ENCODE data around the gene AVPR2. TPM values are rescaled to one million over a fixed set of nuclear protein-coding genes. Genes with fewer than 3 reads are reported as not detected.

Gene AVPR2
- total and polyA plus RNA-seq, 9 of the 15 experiments (the other 6 are each of a cell fraction or from before 2014, with no cell fraction given): not detected

GRCh38 chrX:153900831-153901752, 3.4 kb upstream of the AVPR2 start (continued):
- TF ChIP-seq, protein P1, sequence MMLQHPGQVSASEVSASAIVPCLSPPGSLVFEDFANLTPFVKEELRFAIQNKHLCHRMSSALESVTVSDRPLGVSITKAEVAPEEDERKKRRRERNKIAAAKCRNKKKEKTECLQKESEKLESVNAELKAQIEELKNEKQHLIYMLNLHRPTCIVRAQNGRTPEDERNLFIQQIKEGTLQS (IDR thresholded peaks at IDR 0.05): peak; percentile 43; the same call in 1 of the 2 replicates
- TF ChIP-seq, protein P1 (CRISPR knock-in tag; conservative IDR thresholded peaks at IDR 0.05): no peak
- TF ChIP-seq RREB1 (CRISPR knock-in tag; IDR thresholded peaks at IDR 0.05) (no peak), CHD2 (IDR thresholded peaks at IDR 0.05; ENCODE audit: low read depth, low read length) (no peak), ZBTB1 (CRISPR knock-in tag; IDR thresholded peaks at IDR 0.05; ENCODE audit: borderline replicate concordance, low read depth) (no peak), NONO (IDR thresholded peaks at IDR 0.05; ENCODE audit: low read depth in 2 of 2, low read length in 1 of 2) (0 out of 4 replicates have a peak, but pooled peaks of 1 of the 2 experiments have one; percentile 17)
- TF ChIP-seq, protein P2, sequence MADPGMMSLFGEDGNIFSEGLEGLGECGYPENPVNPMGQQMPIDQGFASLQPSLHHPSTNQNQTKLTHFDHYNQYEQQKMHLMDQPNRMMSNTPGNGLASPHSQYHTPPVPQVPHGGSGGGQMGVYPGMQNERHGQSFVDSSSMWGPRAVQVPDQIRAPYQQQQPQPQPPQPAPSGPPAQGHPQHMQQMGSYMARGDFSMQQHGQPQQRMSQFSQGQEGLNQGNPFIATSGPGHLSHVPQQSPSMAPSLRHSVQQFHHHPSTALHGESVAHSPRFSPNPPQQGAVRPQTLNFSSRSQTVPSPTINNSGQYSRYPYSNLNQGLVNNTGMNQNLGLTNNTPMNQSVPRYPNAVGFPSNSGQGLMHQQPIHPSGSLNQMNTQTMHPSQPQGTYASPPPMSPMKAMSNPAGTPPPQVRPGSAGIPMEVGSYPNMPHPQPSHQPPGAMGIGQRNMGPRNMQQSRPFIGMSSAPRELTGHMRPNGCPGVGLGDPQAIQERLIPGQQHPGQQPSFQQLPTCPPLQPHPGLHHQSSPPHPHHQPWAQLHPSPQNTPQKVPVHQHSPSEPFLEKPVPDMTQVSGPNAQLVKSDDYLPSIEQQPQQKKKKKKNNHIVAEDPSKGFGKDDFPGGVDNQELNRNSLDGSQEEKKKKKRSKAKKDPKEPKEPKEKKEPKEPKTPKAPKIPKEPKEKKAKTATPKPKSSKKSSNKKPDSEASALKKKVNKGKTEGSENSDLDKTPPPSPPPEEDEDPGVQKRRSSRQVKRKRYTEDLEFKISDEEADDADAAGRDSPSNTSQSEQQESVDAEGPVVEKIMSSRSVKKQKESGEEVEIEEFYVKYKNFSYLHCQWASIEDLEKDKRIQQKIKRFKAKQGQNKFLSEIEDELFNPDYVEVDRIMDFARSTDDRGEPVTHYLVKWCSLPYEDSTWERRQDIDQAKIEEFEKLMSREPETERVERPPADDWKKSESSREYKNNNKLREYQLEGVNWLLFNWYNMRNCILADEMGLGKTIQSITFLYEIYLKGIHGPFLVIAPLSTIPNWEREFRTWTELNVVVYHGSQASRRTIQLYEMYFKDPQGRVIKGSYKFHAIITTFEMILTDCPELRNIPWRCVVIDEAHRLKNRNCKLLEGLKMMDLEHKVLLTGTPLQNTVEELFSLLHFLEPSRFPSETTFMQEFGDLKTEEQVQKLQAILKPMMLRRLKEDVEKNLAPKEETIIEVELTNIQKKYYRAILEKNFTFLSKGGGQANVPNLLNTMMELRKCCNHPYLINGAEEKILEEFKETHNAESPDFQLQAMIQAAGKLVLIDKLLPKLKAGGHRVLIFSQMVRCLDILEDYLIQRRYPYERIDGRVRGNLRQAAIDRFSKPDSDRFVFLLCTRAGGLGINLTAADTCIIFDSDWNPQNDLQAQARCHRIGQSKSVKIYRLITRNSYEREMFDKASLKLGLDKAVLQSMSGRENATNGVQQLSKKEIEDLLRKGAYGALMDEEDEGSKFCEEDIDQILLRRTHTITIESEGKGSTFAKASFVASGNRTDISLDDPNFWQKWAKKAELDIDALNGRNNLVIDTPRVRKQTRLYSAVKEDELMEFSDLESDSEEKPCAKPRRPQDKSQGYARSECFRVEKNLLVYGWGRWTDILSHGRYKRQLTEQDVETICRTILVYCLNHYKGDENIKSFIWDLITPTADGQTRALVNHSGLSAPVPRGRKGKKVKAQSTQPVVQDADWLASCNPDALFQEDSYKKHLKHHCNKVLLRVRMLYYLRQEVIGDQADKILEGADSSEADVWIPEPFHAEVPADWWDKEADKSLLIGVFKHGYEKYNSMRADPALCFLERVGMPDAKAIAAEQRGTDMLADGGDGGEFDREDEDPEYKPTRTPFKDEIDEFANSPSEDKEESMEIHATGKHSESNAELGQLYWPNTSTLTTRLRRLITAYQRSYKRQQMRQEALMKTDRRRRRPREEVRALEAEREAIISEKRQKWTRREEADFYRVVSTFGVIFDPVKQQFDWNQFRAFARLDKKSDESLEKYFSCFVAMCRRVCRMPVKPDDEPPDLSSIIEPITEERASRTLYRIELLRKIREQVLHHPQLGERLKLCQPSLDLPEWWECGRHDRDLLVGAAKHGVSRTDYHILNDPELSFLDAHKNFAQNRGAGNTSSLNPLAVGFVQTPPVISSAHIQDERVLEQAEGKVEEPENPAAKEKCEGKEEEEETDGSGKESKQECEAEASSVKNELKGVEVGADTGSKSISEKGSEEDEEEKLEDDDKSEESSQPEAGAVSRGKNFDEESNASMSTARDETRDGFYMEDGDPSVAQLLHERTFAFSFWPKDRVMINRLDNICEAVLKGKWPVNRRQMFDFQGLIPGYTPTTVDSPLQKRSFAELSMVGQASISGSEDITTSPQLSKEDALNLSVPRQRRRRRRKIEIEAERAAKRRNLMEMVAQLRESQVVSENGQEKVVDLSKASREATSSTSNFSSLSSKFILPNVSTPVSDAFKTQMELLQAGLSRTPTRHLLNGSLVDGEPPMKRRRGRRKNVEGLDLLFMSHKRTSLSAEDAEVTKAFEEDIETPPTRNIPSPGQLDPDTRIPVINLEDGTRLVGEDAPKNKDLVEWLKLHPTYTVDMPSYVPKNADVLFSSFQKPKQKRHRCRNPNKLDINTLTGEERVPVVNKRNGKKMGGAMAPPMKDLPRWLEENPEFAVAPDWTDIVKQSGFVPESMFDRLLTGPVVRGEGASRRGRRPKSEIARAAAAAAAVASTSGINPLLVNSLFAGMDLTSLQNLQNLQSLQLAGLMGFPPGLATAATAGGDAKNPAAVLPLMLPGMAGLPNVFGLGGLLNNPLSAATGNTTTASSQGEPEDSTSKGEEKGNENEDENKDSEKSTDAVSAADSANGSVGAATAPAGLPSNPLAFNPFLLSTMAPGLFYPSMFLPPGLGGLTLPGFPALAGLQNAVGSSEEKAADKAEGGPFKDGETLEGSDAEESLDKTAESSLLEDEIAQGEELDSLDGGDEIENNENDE (IDR thresholded peaks at IDR 0.05; ENCODE audit: low read depth, low read length): no peak

All from K562 (cell line).